ENCODE measurements around the gene AVPR1B.
A peak's percentile ranks its signal among the peaks of the same experiment; 100 is the strongest.

- no peak for TF ChIP-seq POLR2A (IDR thresholded peaks at IDR 0.05)
- TF ChIP-seq CTCF (IDR thresholded peaks at IDR 0.05): peak in 3 of 4 experiments; percentile 77 to 87 (median 77)
- no peak for TF ChIP-seq EP300 (IDR thresholded peaks at IDR 0.05)
- TF ChIP-seq POLR2AphosphoS5 (IDR thresholded peaks at IDR 0.05): no peak
Observed at GRCh38 chr1:206106328-206107167, 10.6 kb downstream of the AVPR1B start.
